AG10803 (cell line): Measurements from ENCODE around the gene GFM1.
A peak's percentile ranks its signal among the peaks of the same experiment; 100 is the strongest.

Experiments used
- DNase-seq: peaks from one replicate; pipeline ENCODE4 v3.0.0; 2010; ENCODE audit warnings: low read depth
- H3K4me3 ChIP-seq: 2 replicates; pipeline ENCODE4 v1.5.1; 2011; ENCODE audit warnings: mild to moderate bottlenecking, low read length, control low read depth
- CTCF ChIP-seq: conservative IDR thresholded peaks from 2 replicates; pipeline ENCODE4 v1.5.1; 2011; ENCODE audit warnings: mild to moderate bottlenecking, low read length, control low read depth, inconsistent platforms

GFM1 gene

DNA sequence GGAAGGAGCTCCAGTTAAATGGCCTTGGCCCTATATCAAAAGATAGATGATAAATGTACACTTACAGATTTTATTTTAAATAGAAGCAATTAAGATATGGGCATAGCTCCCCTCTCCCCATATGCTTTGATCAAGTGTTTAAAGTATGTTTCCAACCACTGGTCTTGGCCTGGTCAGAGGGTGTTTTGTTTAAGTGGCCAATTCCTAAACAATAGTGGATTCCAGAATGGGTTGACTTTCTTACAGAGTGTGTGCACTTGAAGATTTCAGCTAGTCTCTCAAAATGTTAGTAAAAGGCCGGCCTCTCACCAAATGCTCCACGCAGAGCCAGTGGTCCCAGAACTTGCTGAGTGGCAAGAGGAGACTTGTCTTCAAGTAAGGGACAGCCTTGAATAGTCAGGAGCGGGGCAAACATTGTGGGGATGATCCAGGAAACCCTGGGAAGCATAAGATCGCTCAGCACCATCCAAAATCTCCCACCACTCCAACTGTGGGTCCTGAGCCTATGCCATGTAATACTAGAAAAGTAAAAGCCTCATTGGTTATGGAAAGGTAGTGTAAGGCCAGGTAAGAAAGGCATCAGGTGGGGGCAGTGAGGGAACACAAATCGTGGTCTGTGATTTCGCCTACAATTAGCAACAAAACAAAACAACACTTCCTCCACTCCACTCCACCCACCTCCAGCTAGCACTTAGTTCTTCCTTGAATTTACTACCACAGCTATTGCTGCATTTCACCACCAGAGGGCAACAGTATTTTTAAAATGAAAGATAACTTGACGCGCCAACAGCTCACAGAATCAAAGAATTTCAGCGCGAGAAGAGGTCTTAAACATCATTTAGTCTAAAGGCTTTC, 83.1 kb downstream of the GFM1 start:
- TF ChIP-seq CTCF = peak; percentile 90
- peak; percentile 75 for DNase-seq
- H3K4me3 ChIP-seq = no peak overlapping the region

DNA sequence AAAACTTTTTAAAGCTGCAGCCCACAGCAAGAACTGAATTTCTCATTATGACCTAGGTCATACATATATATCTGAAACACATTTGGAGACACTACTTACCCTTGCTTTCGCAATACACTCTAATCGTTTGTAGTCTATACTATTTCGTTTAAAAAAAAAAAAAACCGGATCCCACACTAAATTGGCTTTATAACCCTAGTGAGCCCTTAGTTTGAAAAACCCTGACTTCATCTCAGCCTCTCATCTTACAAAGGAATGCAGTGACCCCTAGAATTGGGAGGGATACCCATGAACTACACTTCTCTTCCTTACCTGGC, 83.7 kb downstream of the GFM1 start:
- no peak overlapping the region for H3K4me3 ChIP-seq
- no peak for TF ChIP-seq CTCF
- no peak for DNase-seq

GRCh38 chr3:158728851-158729250, 84.5 kb downstream of the GFM1 start:
- H3K4me3 ChIP-seq = no peak overlapping the region
- no peak for TF ChIP-seq CTCF
- no peak for DNase-seq

DNA sequence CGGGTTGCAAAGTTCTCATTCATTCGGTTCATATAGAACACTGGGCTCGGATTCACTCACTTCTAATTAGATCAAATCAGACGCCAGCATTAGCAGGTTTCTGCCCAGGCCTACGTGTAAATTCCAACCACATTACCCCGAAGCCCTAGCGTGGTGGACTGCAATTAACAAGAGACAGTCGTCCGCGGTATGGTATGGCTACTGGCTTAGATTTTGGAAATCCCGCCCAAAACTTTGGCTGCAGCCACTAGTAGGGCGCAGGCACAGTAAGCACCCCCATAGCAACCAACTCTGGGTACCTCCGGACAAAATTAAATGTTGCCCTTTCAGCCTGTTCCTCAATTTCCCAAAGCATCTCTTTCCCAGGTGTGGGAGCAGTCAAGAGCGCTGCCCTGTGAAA, 87.2 kb downstream of the GFM1 start:
- TF ChIP-seq CTCF = no peak
- H3K4me3 ChIP-seq = peak overlapping the region; percentile 59
- no peak for DNase-seq

GRCh38 chr3:158731938-158732855, 87.9 kb downstream of the GFM1 start, which contains the start of gene RARRES1:
TSS of gene RARRES1 (minus strand) at chr3:158732457. CDS start at chr3:158732415, 42 bp downstream.
- peak; percentile 39 for DNase-seq
- TF ChIP-seq CTCF = no peak
- H3K4me3 ChIP-seq = peak within 1 kb of the TSS; percentile 59

- DNase-seq = no peak
- TF ChIP-seq CTCF = no peak
- peak overlapping the region; percentile 59 for H3K4me3 ChIP-seq
Observed at GRCh38 chr3:158732856-158733200, 88.5 kb downstream of the GFM1 start.
